Left hindlimb (tissue), 1 donor: ENCODE measurements around the gene PYGO2.
"Not testable (repeated sequence)": the region's sequence is repeated elsewhere in the genome, so short reads cannot be mapped to it uniquely, and the experiment has no call there.

Experiments
- DNase-seq: peaks from one replicate; pipeline ENCODE4 v3.0.0-alpha.2; 2018

Gene PYGO2

GRCh38 chr1:154999571-155000410, 38.2 kb upstream of the PYGO2 start:
- DNase-seq, result no peak

- DNase-seq, result peak; percentile 82
Measured at GRCh38 chr1:154998818-154999570, 37.4 kb upstream of the PYGO2 start.

- DNase-seq, result peak; percentile 19
Measured at GRCh38 chr1:154998201-154998780, 36.7 kb upstream of the PYGO2 start.

- peak; percentile 29 for DNase-seq
Measured at GRCh38 chr1:154996966-154997701, 35.6 kb upstream of the PYGO2 start.

- DNase-seq, result peak; percentile 51
Measured at GRCh38 chr1:154995301-154995983, 33.9 kb upstream of the PYGO2 start.

- DNase-seq, result peak; percentile 26
Measured at GRCh38 chr1:154994591-154994990, 33.0 kb upstream of the PYGO2 start.

- DNase-seq, result no peak
Measured at GRCh38 chr1:154994269-154994587, 32.6 kb upstream of the PYGO2 start.

GRCh38 chr1:154993572-154994268, 32.1 kb upstream of the PYGO2 start, which contains the start of gene LENEP:
Gene LENEP (plus strand): TSS chr1:154993586. CDS start chr1:154993608, 22 bp downstream.
- peak; percentile 21 for DNase-seq

- peak; percentile 33 for DNase-seq
Measured at GRCh38 chr1:154992721-154993571, 31.4 kb upstream of the PYGO2 start.

- no peak for DNase-seq
Measured at GRCh38 chr1:154990276-154990675, 28.7 kb upstream of the PYGO2 start.

- DNase-seq, result no peak
Measured at GRCh38 chr1:154989195-154989860, 27.7 kb upstream of the PYGO2 start.

- DNase-seq, result peak; percentile 19
Measured at GRCh38 chr1:154988058-154988954, 26.7 kb upstream of the PYGO2 start.

GRCh38 chr1:154987326-154987725, 25.7 kb upstream of the PYGO2 start:
- DNase-seq, result no peak

- not testable (repeated sequence) for DNase-seq
Measured at GRCh38 chr1:154986736-154987135, 25.2 kb upstream of the PYGO2 start.

GRCh38 chr1:154983776-154984466, 22.3 kb upstream of the PYGO2 start:
- peak; percentile 31 for DNase-seq

GRCh38 chr1:154982897-154983648, 21.5 kb upstream of the PYGO2 start, which contains the start of gene FLAD1:
Gene FLAD1 (plus strand): TSS chr1:154983344. CDS start chr1:154983695, 351 bp downstream.
- peak; percentile 97 for DNase-seq

- peak; percentile 12 for DNase-seq
Measured at GRCh38 chr1:154982341-154982740, 20.8 kb upstream of the PYGO2 start.
